SH-SY5Y (cell line): ENCODE results near the gene FREM1.

Experiments
- GATA2 ChIP-seq: IDR thresholded peaks from 2 replicates; pipeline ENCODE4 v1.6.1; 2011; ENCODE audit warnings: mild to moderate bottlenecking, low read depth, low read length
- GATA3 ChIP-seq: IDR thresholded peaks from 2 replicates; pipeline ENCODE4 v1.6.1; 2011; ENCODE audit warnings: low read depth, mild to moderate bottlenecking, low read length, moderate library complexity

- TF ChIP-seq GATA2 = no peak
- TF ChIP-seq GATA3 = no peak
These were observed 141.6 kb downstream of the FREM1 start for GRCh38 chr9:14768405-14769229.
